Measurements from ENCODE around the gene ZFHX3.

Gene ZFHX3

DNA sequence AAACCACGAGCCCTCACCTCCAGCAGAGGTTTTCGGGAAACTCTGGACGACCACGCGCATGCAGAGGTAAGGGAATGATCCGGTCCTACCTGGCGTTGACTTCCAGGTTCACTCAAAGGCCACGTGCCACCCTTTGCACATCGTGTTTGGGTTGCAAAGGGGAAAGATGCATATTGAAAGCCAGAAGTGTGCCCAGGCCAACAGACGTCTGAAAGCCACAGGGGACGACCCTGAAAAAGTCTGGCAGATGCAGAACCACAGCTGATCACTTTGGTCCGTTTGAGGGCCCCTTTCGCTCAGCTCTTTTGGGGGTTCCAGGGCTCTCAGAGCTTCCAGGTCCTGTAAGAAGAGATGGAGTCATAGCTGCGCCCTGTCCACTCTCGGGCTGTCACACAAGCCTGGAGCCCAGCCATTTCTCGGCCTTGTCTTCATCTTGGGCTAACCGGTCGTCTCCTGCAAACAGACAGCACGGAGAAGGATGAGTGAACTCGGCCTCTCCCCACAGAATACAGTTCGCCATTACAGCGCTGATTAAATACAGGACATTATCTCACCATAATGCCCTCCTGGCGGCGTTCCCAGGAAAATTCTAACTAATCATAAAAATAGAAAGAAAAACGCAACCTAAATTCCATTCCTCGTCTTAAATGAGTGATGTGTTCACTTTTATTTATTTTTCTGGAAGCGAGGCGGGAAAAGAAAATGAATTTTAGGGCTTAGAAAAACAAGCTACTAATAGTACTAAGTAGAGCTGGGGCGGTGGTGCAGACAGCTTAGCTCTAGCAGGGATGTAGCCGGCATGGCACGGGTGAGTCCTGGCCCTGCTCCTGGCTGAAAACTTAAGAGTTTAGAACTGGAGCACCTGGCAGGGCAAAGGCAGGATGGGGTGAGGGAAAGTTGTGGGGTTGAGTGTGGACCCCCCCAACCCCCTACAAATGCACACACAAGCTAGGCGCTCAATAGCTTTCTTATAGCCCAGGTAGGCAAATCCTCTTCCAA, 45.5 kb upstream of the ZFHX3 start:
- H3K36me3 ChIP-seq = no peaks in the 10 kb centered on the region
- intact Hi-C loops (cut with DNase I; ENCODE audit: low total_unique reads) = loop anchor here (2.0 to 10.0 kb wide), 2 partner anchors 23 to 81 kb away; no protein-coding TSS in a partner anchor
- no peaks in the 10 kb centered on the region for H3K27me3 ChIP-seq
- H3K4me3 ChIP-seq = peak overlapping the region; percentile 31 to 40
- peaks cover 0 to 74% (median 38%) of the 10 kb centered on the region in 4 donors for H3K4me1 ChIP-seq
- DNase-seq = peak; percentile 42 to 81
- H3K9me3 ChIP-seq = no peaks in the 10 kb centered on the region
- peak overlapping the region; percentile 88 to 99 for H3K27ac ChIP-seq
- peak in 1 of 2 experiments; percentile 13 for TF ChIP-seq CTCF (IDR thresholded peaks at IDR 0.05)

- DNase-seq = no peak
- H3K27me3 ChIP-seq = no peaks in the 10 kb centered on the region
- intact Hi-C loops (cut with DNase I; ENCODE audit: low total_unique reads) = loop anchor here (2.0 to 10.0 kb wide), 2 partner anchors 22 to 82 kb away; no protein-coding TSS in a partner anchor
- no peaks in the 10 kb centered on the region for H3K36me3 ChIP-seq
- no peak for TF ChIP-seq CTCF (IDR thresholded peaks at IDR 0.05)
- H3K9me3 ChIP-seq = no peaks in the 10 kb centered on the region
- H3K27ac ChIP-seq = peak overlapping the region; percentile 88 to 99
- H3K4me1 ChIP-seq = peaks cover 0 to 81% (median 40%) of the 10 kb centered on the region in 4 donors
- peak overlapping the region; percentile 31 to 40 for H3K4me3 ChIP-seq
Observed at GRCh38 chr16:73092236-73092781, 44.4 kb upstream of the ZFHX3 start.

DNA sequence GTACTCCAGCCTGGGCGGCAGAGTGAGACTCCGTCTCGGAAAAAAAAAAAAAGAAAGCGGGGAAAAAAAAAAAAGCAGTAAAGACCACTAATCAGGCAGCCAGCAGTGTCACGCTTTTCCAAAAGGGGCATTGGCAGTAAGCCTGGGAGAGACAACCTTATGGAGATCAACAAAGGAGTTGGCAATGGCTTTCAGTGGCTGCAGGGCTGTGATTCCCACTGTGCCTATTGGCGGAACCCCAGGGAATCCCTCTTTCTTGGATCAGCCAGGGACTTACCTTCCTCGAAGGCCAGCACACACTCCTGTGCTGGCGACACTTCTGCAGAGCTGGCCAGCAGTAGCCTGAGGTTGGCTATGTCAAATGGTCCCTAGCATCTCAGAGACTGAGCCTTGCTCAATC, 43.2 kb upstream of the ZFHX3 start:
- Histone ChIP-seq H3K36me3 (no peaks in the 10 kb centered on the region), H3K27me3 (no peaks in the 10 kb centered on the region), H3K4me3 (peak overlapping the region; percentile 31 to 40), H3K9me3 (no peaks in the 10 kb centered on the region), H3K27ac (peak overlapping the region; percentile 88 to 99), H3K4me1 (peaks cover 0 to 74% (median 33%) of the 10 kb centered on the region in 4 donors)
- no peak for TF ChIP-seq CTCF (IDR thresholded peaks at IDR 0.05)
- intact Hi-C loops (cut with DNase I; ENCODE audit: low total_unique reads) = loop anchor here (10.0 kb wide), 1 partner anchor 84 kb away; no protein-coding TSS in a partner anchor
- peak in 1 of 2 donors; percentile 72 for DNase-seq

DNA sequence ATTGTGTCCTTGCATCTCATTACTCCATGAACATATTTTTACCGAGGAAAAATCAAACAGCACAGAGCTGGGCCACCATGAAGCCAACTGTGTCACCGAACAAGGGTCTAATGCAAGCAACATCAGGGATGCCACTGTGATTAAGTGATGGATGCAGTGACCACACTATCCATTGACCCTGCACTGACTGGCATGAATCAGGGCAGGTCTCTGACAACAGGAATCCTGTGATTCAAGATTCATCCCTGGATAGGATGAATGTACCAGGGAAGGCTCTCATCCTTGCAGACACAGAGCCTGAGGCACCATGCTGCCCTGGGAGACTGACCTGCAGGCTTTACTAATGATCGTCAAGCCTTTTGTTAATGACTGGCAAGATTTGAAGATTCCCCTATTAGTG, 41.5 kb upstream of the ZFHX3 start:
- Histone ChIP-seq H3K27me3 (no peaks in the 10 kb centered on the region), H3K27ac (peak overlapping the region; percentile 55 to 99), H3K4me3 (no peak overlapping the region), H3K36me3 (no peaks in the 10 kb centered on the region), H3K4me1 (peaks cover 0 to 60% (median 18%) of the 10 kb centered on the region in 4 donors), H3K9me3 (no peaks in the 10 kb centered on the region)
- intact Hi-C loops (cut with DNase I; ENCODE audit: low total_unique reads) = no loop called here
- DNase-seq = no peak
- TF ChIP-seq CTCF (IDR thresholded peaks at IDR 0.05) = no peak

DNA sequence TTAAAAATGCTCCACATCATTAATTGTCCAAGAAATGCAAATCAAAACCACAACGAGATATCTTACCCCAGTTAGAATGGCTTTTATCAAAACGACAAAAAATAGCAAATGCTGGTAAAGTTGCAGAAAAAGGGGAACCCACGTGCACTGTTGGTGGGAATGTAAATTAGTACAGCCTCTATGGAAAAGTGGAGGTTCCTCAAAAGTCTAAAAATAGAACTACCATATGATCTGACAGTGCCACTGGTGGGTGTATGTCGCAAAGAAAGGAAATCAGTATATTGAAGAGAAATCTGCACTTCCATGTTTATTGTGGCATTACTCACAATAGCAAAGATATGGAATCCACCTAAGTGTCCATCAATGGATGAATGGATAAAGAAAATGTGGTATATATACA, 38.2 kb upstream of the ZFHX3 start:
- no peak for DNase-seq
- no peak for TF ChIP-seq CTCF (IDR thresholded peaks at IDR 0.05)
- intact Hi-C loops (cut with DNase I; ENCODE audit: low total_unique reads) = no loop called here

More for the DNA sequence above, 38.2 kb upstream of the ZFHX3 start:
- Histone ChIP-seq H3K27ac (peak overlapping the region; percentile 61 to 99), H3K4me3 (no peak overlapping the region), H3K27me3 (no peaks in the 10 kb centered on the region), H3K9me3 (no peaks in the 10 kb centered on the region), H3K4me1 (peaks cover 0 to 48% (median 6%) of the 10 kb centered on the region in 4 donors), H3K36me3 (no peaks in the 10 kb centered on the region)
